ENCODE results near the gene CXCL16. TPM values are rescaled to one million over a fixed set of nuclear protein-coding genes. Genes with fewer than 3 reads are reported as not detected.
A peak's percentile ranks its signal among the peaks of the same experiment; 100 is the strongest.

CXCL16 gene
- total RNA-seq, 1 experiment from 2014 or later = 4.5 TPM

DNA sequence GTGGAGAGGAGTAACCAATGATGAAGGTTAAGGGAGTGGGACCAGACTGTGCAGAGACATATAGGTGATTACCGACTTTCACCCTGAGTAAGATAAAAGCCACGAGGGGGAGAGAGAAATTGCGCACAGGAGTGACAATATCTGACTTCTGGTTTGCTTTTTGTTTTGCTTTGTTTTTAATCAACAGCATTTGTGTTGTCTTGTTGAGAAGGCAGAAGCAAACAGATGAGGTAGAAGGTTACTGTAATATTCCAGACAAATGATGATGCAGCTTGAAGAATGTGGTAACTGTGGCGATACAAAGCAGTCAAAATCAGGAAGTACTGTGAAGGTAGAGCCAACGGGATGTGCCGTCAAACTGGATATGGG is 43.3 kb downstream of the CXCL16 start:
- H3K4me1 Mint-ChIP-seq = peaks cover 0 to 1% of the 10 kb centered on the region in 2 experiments; a peak in 1 of 4 replicates
- Histone ChIP-seq H3K79me1 (ENCODE audit: insufficient read depth, low read depth, low read length, poor library complexity, severe bottlenecking) (peaks cover 17% of the 10 kb centered on the region), H3K14ac (ENCODE audit: insufficient read depth, low read length) (no peak overlapping the region), H3K56ac (ENCODE audit: insufficient read length, low read depth, low read length) (no peak overlapping the region), H3K4ac (ENCODE audit: low read depth, low read length) (no peak overlapping the region), H4K20me1 (ENCODE audit: control insufficient read depth, insufficient read depth, insufficient read length) (no peaks in the 10 kb centered on the region), H2AFZ (ENCODE audit: low read length) (no peak overlapping the region), H3K9ac (ENCODE audit: extremely low read depth, insufficient read length, low read length) (no peak overlapping the region), H2BK120ac (ENCODE audit: low read depth, low read length, poor library complexity, severe bottlenecking) (peak overlapping the region; percentile 61), H4K5ac (ENCODE audit: insufficient read length, low read depth, low read length) (no peak overlapping the region), H3K4me2 (ENCODE audit: insufficient read depth, insufficient read length, low read length) (no peak overlapping the region), H2BK5ac (ENCODE audit: insufficient read length, low read length) (no peak overlapping the region), H4K8ac (replicated peaks; ENCODE audit: insufficient read length, low read depth, low read length) (no peak overlapping the region), H2AK5ac (ENCODE audit: insufficient read length, low read length) (no peak overlapping the region), H3K27ac (ENCODE audit: insufficient read length, low read depth, low read length) (no peak overlapping the region), H4K91ac (ENCODE audit: insufficient read length, low read depth, low read length) (no peak overlapping the region), H3K79me2 (ENCODE audit: insufficient read depth, low read length) (peaks cover 28% of the 10 kb centered on the region; the same call in 1 of the 2 replicates), H3T11ph (ENCODE audit: low read length) (no peak overlapping the region), H2BK15ac (ENCODE audit: low read depth, low read length) (no peak overlapping the region), H3K4me1 (ENCODE audit: insufficient read depth, low read length) (no peaks in the 10 kb centered on the region), H3K18ac (ENCODE audit: insufficient read length, low read depth, low read length) (no peak overlapping the region), H2BK12ac (ENCODE audit: insufficient read length, low read depth, low read length) (no peak overlapping the region), H3K23ac (ENCODE audit: insufficient read length, low read depth, low read length) (no peak overlapping the region), H3K9me3 (ENCODE audit: control insufficient read depth, low read depth, low read length) (no peaks in the 10 kb centered on the region), H3K27me3 (ENCODE audit: insufficient read depth, low read length) (no peaks in the 10 kb centered on the region), H3K23me2 (ENCODE audit: insufficient read length, low read depth, low read length, poor library complexity, severe bottlenecking) (no peaks in the 10 kb centered on the region), H2BK20ac (ENCODE audit: low read depth, low read length, poor library complexity, severe bottlenecking) (no peak overlapping the region)
- H3K27me3 Mint-ChIP-seq (ENCODE audit: low read depth) = no peaks in the 10 kb centered on the region
- DNase-seq = no peak
- TF ChIP-seq, protein P1, sequence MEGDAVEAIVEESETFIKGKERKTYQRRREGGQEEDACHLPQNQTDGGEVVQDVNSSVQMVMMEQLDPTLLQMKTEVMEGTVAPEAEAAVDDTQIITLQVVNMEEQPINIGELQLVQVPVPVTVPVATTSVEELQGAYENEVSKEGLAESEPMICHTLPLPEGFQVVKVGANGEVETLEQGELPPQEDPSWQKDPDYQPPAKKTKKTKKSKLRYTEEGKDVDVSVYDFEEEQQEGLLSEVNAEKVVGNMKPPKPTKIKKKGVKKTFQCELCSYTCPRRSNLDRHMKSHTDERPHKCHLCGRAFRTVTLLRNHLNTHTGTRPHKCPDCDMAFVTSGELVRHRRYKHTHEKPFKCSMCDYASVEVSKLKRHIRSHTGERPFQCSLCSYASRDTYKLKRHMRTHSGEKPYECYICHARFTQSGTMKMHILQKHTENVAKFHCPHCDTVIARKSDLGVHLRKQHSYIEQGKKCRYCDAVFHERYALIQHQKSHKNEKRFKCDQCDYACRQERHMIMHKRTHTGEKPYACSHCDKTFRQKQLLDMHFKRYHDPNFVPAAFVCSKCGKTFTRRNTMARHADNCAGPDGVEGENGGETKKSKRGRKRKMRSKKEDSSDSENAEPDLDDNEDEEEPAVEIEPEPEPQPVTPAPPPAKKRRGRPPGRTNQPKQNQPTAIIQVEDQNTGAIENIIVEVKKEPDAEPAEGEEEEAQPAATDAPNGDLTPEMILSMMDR (conservative IDR thresholded peaks at IDR 0.05) = no peak
- no peaks in the 10 kb centered on the region for H3K9me3 Mint-ChIP-seq
- no CpG with 5 or more reads among the region's 6 CpGs for WGBS (ENCODE audit: extremely low coverage, insufficient read length, low lambda C conversion rate)
- H3K4me3 Mint-ChIP-seq = no peak overlapping the region
- H3K36me3 Mint-ChIP-seq (ENCODE audit: insufficient read depth in 1 of 3, low read depth in 3 of 3) = peaks cover 15 to 45% (median 40%) of the 10 kb centered on the region in 3 experiments; a peak in 6 of 7 replicates
- no peak overlapping the region; a peak in 1 of 7 replicates for H3K27ac Mint-ChIP-seq

Data from H9 (cell line).